ENCODE data around the gene ESF1.
"Not testable (repeated sequence)": the region's sequence is repeated elsewhere in the genome, so short reads cannot be mapped to it uniquely, and the experiment has no call there.

GRCh38 chr20:13760451-13760946 is 24.2 kb downstream of the ESF1 start:
- not testable (repeated sequence) for TF ChIP-seq CTCF (IDR thresholded peaks at IDR 0.05); POLR2A (IDR thresholded peaks at IDR 0.05); POLR2AphosphoS5 (IDR thresholded peaks at IDR 0.05; ENCODE audit: insufficient read depth in 1 of 2, low read depth in 1 of 2)

All from vagina (tissue), 2 donors.